SK-N-SH treated with all-trans-retinoic acid at 6 μM for 48 hours (cell line): Measurements from ENCODE around the gene TRIM2.

Experiments
- POU6F1 ChIP-seq: fragments of 250-450 bp; sonication (Bioruptor Pico); IDR thresholded peaks from 2 replicates; pipeline ENCODE4 v1.8.0; 2021; ENCODE audit warnings: low read depth, mild to moderate bottlenecking, moderate library complexity, borderline replicate concordance
- TSHZ2 ChIP-seq: fragments of 250-450 bp; sonication (Bioruptor Pico); IDR thresholded peaks from 2 replicates; pipeline ENCODE4 v1.5.0; 2020; ENCODE audit warnings: mild to moderate bottlenecking, moderate library complexity

GRCh38 chr4:153267890-153268289, 63.6 kb downstream of the TRIM2 start:
- TF ChIP-seq TSHZ2 (CRISPR knock-in tag) = no peak
- no peak for TF ChIP-seq POU6F1 (CRISPR knock-in tag)
